ENCODE measurements around the gene PRUNE2. TPM values are rescaled to one million over a fixed set of nuclear protein-coding genes. Genes with fewer than 3 reads are reported as not detected.

PRUNE2 gene
- polyA plus RNA-seq, 1 donor, result 16.4 TPM

DNA sequence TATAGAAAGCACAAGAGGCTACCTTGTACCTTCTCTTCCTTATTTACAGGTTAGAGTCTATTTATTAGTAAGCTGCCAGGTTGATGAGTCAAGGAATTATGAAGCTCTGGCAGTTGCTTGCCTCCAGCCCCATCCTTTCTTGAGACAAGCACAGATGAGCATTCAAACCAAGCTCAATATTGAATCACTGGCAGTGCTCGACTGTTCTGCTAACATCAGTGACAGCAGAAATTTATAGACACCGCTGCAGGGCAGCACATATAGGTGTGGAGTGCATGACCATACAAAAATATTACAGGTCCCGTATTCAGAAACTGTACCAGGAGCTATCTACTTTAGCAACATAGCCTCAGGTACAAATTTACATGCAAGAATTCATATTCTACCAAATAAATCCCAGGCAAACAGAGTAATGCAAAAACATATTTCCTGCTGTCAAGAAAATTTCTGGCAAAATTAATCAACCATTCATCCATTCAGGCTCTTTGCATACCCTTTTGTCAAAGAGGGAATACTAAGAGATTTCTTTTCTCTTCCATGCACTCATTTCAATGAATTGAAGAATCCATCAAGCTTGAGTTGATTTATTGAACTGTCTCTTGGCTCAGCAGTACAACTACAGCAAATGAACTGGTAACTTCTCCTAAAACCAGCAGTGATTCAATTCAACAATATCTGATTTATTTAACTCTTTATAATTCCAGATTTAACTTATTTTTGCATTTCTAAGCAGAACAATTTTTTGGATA lies 168.6 kb downstream of the PRUNE2 start:
- DNase-seq, result no peak

DNA sequence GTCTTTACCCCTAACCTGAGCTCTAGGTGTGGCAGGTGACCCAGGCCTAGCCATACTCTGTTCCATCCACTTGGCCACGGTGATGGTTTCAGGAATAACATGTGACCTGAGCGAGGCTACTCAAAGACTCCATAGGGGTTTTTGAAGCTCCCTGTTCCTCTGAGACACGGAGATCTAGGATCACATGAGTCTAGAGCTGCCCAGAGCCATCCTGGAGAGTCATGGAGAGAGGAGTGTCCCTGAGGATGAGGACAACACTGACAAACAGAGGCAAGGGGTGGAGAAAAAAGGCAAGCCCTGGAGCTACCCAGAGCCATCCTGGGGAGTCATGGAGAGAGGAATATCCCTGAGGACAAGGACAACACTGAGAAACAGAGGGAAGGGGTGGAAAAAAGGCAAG lies 171.2 kb downstream of the PRUNE2 start:
- no peak for DNase-seq

DNA sequence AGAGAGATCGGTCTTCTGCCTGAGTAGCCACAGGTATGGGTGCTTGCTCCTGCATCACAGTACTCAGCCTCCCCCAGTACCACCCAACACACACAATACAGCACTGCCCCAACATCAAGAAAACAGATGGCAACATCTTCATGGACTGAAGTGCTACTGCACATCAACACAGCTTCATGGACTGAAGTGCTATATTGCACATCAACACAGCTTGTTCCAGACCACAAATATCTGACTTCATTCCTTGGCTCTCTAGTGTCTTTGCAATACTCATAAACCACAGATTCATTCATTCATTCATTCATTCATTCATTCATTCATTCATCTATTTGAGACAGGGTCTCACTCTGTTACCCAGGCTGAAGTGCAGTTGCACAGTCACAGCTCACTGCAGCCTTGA lies 172.8 kb downstream of the PRUNE2 start:
- no peak for DNase-seq

DNA sequence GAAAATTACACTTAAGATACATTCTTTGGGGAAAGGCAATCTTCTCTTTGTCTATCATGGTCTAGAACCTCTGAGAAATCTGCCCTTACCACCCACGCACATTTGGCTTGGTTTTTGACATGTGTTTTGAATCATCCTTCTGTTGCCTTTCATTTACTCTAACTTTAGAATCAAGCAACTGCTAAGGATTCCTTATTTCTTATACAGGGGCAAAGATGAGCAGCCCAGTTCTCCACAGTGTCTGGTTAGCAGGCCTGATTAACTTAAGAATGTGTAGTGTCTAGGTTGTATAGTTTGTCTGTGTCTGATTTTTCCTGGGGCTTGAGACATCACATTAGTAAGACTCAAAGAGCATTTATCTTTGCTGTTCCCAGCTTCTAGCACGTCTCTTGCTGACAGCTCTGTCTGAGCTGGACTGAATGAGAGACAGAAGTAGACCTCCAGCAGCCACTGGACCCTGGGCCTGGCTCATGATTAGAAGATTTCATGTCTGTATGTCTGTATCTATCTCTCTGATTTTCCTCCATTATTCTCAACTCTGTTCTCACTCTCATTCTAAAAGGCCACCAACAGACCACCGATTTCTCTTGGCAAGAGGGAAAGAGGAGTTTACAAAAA lies 173.5 kb downstream of the PRUNE2 start:
- no peak for DNase-seq

DNA sequence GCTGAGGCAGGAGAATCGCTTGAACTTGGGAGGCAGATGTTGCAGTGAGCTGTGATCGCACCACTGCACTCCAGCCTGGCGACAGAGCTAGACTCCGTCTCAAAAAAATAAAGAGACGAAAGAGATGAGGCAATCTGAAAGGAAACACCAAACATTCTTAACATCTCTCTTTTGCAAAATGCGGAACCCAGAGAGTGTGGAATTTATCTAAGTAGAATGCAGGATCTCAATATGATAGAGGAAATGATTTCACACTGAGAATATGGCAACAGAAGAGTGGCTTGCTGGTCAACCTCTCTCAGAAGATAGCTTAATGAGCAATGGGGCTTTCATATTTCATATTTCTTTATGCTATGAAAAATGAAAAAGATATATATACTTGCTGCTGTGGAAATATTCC lies 175.1 kb downstream of the PRUNE2 start:
- no peak for DNase-seq

DNA sequence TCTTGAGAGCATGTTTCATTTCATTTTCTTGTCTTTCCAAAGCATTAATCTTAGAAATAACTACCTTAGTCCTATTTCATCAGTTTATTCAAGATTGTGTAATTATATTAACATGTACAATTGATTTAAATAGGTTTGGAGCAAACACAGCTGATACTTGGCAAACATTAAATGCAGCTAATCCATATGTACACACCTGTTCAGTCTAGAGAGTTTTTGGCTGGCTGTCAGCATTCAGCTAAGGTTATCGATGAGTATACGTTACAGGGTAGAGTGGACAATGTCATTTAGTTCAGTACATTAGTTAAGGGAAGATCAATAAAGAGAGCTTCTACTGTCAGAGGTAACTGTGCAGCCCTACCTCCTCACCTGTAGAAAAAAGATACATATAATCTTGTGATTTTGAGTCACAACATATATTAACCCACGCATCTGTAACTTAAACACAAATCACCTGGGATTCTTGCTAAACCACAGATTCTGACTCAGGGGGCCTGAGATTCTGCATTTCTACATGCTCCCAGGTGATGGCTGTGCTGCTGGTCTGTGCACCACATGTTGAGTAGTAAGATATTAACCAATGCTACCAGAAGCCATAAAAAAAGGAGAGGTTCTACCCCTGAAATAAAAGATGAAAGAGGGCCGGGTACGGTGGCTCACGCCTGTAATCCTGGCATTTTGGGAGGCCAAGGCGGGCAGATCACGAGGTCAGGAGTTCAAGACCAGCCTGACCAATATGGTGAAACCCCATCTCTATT lies 175.8 kb downstream of the PRUNE2 start:
- no peak for DNase-seq

DNA sequence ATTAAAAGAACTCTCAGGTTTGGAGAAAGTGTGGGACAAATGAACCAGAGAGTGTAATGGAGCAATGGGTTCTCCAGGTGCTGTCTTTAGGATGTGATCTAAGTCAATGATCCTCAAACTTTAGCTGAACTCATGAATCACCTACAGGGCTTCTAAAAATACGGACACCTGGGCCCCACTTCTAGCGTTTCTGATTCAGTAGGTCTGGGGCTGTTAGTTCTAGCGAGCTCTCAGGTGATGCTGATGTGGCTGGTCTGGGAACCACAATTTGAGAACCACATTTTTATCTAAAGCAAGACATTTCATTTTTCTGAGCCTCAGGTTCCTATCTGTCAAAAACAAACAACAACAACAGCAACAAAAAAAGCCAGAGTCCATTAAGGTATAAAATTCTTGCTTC lies 176.8 kb downstream of the PRUNE2 start:
- no peak for DNase-seq

DNA sequence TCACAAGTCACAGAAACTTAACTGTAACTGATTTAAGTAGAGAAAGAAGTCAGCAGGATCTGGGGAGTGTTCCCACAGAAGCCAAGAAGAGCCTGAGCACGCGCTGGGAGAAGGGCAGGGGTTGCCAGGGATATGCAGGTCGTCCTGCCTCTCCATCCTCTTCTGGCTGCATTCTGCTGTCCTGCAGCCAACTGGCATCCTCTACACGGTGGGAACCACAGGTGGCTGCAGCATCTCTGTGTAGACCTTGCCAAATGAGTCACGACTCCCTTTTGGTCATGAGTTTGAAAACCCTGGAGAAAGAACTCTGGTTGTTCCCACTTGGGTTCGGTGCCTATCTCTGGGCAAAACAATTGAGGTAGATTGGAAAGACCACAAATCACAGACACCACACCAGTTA lies 180.0 kb downstream of the PRUNE2 start:
- no peak for DNase-seq

DNA sequence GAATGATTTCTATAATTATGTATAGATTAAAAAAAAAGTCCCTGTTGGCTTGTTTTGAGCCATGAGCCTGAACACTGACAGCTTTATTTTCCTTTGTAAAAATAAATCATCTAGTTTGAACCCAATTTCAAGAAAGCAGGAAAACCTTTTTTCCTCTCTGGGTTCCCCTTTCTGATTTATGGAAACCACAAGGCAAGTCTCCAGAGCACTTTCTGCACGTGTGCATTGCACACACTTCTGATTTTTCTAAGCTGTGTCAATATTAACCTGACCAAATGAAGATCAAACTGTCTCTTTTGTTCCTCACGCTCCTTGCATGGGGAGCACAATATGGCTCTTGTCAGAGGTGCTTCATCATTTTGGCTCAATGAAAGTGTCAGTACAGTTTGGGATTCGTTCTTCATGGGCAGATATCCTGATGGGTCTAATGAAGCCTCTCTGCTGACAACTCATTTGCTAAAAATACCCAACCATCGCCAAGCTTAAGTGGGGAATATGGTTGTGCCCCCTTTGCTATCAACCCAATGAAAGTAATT lies 180.8 kb downstream of the PRUNE2 start:
- DNase-seq, result no peak

DNA sequence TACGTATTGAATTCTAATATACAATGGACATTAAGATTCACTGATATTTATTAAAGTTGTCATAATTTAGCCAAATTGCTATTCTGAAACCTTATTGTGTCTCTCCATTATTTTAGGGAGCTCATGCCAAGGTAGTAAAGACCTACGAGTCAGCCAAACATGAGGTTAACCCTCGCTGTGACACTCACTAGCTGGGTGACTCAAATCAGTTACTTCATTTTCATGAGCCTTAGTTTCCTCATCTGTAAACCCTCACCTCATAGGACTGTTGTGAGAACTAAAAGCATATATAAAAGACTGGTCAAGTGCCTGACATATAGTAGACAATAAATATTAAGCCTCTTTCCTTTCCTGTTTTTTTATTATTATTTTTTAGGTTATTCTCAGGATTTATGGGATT lies 185.7 kb downstream of the PRUNE2 start:
- no peak for DNase-seq

DNA sequence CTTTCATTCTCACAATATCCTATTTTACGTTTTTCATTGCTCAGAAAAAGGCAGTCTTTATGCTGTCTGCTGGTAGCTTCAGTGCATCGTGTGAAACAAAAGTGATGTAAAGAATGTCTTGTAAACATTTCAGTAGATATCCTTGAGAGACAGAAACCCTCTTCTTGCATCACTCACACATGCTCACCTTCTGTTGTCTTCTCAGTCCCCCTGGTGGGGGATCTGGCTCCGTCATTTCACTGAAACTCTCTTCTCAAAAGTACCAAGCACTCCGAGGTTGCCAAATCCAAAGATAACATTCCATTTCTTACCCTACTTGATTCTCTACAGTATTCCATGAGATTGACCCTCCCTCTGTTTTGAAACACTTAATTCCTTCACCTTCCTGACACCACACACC lies 187.7 kb downstream of the PRUNE2 start:
- DNase-seq, result no peak

DNA sequence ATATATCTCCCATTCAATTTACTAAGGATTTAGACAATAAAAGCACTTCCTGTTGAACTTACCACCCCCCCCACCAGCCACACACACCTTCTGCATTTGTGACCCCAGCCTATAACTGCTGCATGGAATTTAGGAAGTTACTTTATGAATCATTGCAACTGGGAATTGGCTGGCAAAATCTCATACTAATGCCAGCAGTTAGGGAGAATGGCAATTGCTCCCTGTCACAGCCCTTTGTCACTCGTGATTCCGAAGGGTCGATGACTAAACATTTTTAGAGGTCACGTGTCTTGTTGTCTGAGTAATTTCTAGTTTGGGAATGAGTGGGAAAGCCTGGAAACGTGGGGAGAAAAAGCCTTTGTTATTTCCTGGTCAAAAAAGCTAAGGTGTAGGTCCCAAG lies 188.3 kb downstream of the PRUNE2 start:
- no peak for DNase-seq

DNA sequence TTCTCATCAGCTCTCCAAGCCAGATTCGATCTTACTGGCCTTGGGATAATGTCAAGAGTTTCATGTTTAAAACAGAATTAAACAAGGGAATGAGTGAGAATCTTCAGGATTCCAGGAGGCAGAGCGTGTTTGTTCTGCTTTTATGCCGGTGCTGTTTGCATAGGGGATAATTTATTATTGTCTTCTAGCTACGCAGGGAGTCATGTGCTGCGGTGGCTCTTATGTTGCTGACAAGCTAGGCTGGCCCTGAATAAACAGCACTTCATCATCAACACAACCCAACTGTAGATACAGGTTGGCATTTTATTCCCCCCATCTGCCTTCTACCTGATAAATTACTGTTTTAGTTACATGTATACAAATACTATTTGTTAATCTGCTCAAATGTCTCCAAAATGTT lies 188.7 kb downstream of the PRUNE2 start:
- no peak for DNase-seq

DNA sequence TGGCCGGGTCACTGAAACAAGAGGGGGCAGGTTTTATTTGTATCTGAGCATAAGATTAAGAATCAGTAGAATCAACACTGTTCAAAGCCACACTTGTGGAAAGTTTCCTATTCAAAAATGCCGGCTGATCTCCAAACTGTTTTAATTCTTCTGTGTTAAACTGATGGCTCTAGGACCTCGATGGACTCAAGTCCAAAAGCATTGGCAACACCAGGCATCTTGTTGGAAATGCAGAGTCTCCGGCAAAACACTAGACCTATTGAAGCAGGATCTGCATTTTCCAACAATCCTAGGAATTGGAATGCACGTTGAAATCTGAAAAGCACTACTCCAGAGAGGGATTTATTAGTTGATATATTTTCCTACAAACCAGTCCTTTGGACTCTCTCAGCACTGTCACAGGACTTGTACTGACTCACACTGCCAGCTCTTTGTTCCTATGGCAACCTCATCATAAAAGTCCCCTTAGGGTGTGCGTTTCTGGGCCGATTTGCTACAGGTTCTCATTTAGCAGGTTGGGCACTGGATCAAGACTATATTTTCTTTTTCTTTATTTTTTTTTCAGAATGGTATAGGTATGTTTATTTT lies 189.7 kb downstream of the PRUNE2 start:
- DNase-seq, result no peak

DNA sequence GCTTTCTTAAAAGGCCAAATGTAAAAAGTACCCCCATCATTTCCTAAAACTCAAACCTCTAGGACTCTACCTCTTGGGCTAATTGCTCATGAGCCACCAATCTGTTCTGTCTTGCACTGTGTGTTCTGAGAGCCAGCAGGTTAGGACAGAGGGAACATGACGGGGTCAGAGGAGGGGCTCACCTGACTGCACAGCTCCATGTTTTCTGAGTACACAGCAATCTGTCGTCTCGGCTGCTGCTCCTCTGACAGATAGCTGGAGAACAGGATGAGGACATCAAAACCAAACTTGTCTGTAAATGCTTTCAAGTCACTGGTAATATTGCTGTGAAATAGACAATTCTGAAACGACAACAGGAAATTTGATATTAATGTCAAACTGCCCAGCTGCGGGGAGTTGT lies 192.5 kb downstream of the PRUNE2 start:
- no peak for DNase-seq

DNA sequence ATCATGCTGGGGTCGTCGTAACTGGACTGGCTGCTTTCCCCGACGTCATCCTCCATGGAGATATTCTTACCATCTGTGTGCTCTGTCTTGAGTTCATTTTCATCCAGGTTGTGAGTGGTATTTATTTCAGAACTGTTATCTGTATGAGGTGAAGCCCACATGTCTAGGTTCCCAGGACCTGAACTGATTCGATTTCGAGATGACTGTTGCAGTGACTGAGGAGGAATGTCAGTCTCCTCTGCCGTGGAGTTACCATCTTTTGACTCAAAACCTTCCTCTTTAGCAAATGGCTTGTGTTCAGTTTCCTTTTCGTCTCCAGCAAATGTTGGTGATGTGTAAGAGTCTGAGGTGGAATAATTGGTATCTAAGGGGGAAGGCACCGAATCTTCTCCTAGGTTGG lies 196.9 kb downstream of the PRUNE2 start:
- no peak for DNase-seq

DNA sequence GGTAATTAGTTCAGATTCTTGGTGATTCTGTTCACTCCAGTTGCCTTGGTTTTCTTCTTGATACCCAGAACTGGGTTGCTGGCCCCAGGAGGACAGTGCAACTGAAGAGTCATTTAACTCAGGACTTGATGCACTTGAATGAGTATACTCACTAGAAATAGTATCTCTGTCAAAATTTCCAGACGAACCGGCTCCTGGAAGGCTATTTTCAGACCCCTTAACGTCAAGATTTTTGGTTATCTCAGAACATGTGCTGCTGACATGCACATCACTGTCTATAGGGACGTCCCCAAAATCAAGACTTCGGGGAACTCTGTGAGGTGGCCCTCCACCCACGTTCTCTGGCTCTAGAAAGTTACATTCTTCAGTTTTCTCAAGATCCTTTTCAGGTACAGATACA lies 198.4 kb downstream of the PRUNE2 start:
- DNase-seq, result no peak

DNA sequence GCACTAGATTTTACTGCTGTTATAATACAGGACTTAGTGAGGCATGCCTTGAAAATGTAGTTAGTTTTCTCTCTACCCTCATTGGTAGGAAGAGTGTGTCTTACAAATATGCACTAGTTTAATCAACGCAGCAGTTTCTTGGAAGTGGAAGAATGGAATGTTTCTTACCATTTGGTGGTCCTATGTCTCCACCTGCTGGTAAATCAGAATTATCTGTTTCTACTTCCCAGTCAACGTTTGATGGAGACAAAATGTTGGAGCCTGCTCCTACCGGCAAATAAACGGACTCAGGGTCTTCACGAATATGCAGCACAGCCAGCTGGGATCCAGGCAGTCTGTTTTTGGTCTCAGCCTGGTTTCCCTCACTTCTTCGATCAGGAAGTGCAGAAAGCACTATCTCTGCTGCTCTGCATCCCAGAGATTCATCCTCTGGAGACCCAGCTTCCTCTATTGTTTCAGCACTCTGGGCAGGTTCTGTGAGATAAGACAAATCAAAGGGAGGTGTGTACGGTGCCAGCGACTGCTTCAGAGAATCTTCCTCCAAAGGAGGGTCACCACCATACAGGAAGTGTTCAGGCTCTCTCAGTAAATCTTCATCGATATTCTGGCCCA lies 201.2 kb downstream of the PRUNE2 start:
- DNase-seq, result peak; percentile 82

DNA sequence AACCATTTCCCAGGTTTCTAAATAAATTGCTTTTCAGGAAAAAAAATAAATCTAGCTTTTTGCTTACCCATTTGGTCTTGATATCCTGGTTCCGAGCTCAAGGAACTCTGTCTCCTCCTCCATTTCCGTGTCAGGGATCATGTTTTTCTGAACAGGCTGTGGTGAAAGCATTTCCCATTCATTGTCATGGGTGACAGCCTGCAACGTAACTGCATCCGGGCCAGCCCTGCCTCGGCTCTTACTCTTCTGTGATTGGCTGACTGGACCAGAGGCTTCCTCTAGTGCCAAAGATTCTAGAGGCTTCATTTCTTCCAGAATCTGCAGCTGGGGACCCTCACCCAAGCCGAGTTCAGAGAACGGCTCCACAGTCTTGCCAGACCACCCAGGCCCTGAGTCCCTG lies 202.6 kb downstream of the PRUNE2 start:
- DNase-seq, result no peak

DNA sequence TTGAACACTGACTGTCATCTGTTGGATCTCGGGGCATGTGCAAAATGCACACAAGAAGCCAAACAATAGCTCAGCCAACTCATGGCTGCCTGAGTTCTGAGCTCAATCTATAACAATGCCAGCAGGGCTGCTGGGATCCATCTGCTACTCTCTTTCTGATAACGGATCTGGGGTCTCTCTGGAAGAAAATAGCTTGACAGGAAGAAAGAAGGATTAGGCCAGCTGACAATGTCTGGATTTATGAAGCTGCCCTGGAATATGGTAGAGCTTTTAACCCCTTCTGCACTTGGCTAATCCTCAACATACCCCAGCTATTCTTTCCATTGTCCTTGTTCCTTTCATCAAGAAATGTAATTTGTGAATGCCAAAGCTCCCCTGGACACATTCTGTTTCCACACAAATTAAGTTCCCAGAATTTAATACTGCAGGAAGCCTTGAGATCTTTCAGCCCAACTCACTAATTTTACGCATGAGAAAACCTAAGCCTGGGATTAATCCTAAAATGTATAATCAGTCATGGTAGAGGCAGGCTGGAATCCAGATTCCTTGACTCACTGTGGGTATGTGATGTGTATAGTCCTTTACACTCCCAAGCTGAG lies 204.4 kb downstream of the PRUNE2 start:
- no peak for DNase-seq

DNA sequence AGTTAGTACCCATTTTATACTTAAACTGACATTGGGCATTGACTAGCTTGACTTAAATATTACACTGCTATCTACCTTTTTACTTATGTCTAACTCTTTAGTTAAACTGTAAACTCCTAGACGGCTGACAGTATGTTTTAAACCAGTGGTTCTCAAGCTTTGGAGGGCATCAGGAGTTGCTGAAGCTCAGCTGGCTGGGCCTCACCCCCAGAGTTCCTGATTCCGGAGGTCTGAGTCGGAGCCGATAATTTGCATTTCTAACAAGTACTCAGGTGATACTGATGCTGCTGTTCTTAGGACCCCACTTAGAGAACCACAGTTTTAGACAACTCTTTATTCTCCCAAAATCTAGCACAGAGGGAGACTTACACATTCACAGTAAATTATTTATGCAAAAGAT lies 205.0 kb downstream of the PRUNE2 start:
- DNase-seq, result no peak

DNA sequence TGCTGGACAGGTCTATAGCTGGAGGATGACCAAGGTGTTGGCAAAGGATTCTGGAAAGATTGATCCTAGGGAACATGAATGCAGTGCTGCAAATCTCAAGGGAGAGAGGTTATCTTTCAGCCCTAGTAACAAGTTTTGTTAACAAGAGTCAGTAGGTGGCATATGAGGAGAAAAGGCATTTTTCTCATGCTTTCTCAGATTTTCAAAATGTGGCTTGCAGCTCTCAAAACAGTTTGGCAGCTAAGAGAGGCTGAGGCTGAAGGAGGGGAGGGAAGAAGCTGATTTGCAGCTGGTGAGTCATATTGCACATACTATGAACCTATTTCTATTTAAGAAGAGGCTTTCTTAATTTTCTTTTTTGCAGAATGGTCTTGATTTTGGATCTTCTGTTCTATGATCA lies 205.9 kb downstream of the PRUNE2 start:
- no peak for DNase-seq
